ENCODE results near the gene OTOF. TPM values are rescaled to one million over a fixed set of nuclear protein-coding genes. Genes with fewer than 3 reads are reported as not detected.

The OTOF gene
- total RNA-seq, 4 donors from 2014 or later = 0.49 to 0.89 TPM; not detected in 2

- TF ChIP-seq CTCF (IDR thresholded peaks at IDR 0.05) (no peak), POLR2A (IDR thresholded peaks at IDR 0.05) (no peak)
- WGBS, 2 donors = 84 to 95% methylated on average over 3 of the region's 3 CpGs
- no peak overlapping the region for H3K4me3 ChIP-seq (ENCODE audit: low read depth, poor library complexity, severe bottlenecking)
- intact Hi-C loops (cut with DNase I; ENCODE audit: low total_unique reads) = no loop called here
- no peak for DNase-seq (ENCODE audit: low spot score in 2 of 2)
These were observed 8.9 kb upstream of the OTOF start for GRCh38 chr2:26486789-26487188.

GRCh38 chr2:26485725-26486418 is 7.9 kb upstream of the OTOF start:
- DNase-seq (ENCODE audit: low spot score in 2 of 2) = no peak
- no peak overlapping the region for H3K4me3 ChIP-seq (ENCODE audit: low read depth, poor library complexity, severe bottlenecking)
- 82 to 85% methylated on average over 8 of the region's 8 CpGs for WGBS, 2 donors
- TF ChIP-seq CTCF (IDR thresholded peaks at IDR 0.05) (no peak), POLR2A (IDR thresholded peaks at IDR 0.05) (no peak)
- intact Hi-C loops (cut with DNase I; ENCODE audit: low total_unique reads) = no loop called here

- 89 to 90% methylated on average over 2 of the region's 2 CpGs for WGBS, 2 donors
- TF ChIP-seq CTCF (IDR thresholded peaks at IDR 0.05) (no peak), POLR2A (IDR thresholded peaks at IDR 0.05) (no peak)
- no peak overlapping the region for H3K4me3 ChIP-seq (ENCODE audit: low read depth, poor library complexity, severe bottlenecking)
- intact Hi-C loops (cut with DNase I; ENCODE audit: low total_unique reads) = no loop called here
- DNase-seq (ENCODE audit: low spot score in 2 of 2) = no peak
These were observed 7.2 kb upstream of the OTOF start for GRCh38 chr2:26485099-26485498.

GRCh38 chr2:26484579-26484978 is 6.7 kb upstream of the OTOF start:
- TF ChIP-seq POLR2A (IDR thresholded peaks at IDR 0.05) = no peak
- no peak for TF ChIP-seq CTCF (IDR thresholded peaks at IDR 0.05)
- WGBS, 2 donors = 63 to 76% methylated on average over 2 of the region's 4 CpGs
- intact Hi-C loops (cut with DNase I; ENCODE audit: low total_unique reads) = no loop called here
- no peak overlapping the region for H3K4me3 ChIP-seq (ENCODE audit: low read depth, poor library complexity, severe bottlenecking)
- no peak for DNase-seq (ENCODE audit: low spot score in 2 of 2)

GRCh38 chr2:26483957-26484565 is 6.1 kb upstream of the OTOF start:
- intact Hi-C loops (cut with DNase I; ENCODE audit: low total_unique reads) = no loop called here
- TF ChIP-seq POLR2A (IDR thresholded peaks at IDR 0.05) (no peak), CTCF (IDR thresholded peaks at IDR 0.05) (no peak)
- WGBS, 2 donors = 79 to 90% methylated on average over 9 to 13 of the region's 13 CpGs
- no peak overlapping the region for H3K4me3 ChIP-seq (ENCODE audit: low read depth, poor library complexity, severe bottlenecking)
- no peak for DNase-seq (ENCODE audit: low spot score in 2 of 2)
